SW480 (cell line): ENCODE data around the gene DYRK3.

ENCODE experiments used
- DNase-seq: peaks from one replicate; pipeline ENCODE4 v3.0.0-alpha.2; 2016; ENCODE audit warnings: low spot score

The DYRK3 gene

GRCh38 chr1:206684003-206684402 is 48.7 kb downstream of the DYRK3 start:
- no peak for DNase-seq

GRCh38 chr1:206684478-206685333 is 49.4 kb downstream of the DYRK3 start, which contains the start of gene MAPKAPK2:
TSS of gene MAPKAPK2 (plus strand) at chr1:206684905. CDS start at chr1:206685230, 325 bp downstream.
- peak; percentile 67 for DNase-seq

GRCh38 chr1:206685334-206685768 is 50.0 kb downstream of the DYRK3 start:
- DNase-seq = peak; percentile 60

GRCh38 chr1:206685769-206686477 is 50.6 kb downstream of the DYRK3 start:
- DNase-seq = peak; percentile 67

GRCh38 chr1:206686478-206687249 is 51.3 kb downstream of the DYRK3 start:
- DNase-seq = no peak

- no peak for DNase-seq
These were observed 52.0 kb downstream of the DYRK3 start for GRCh38 chr1:206687251-206687914.

- DNase-seq = no peak
These were observed 52.6 kb downstream of the DYRK3 start for GRCh38 chr1:206687915-206688442.

GRCh38 chr1:206690516-206690915 is 55.2 kb downstream of the DYRK3 start:
- no peak for DNase-seq

- DNase-seq = no peak
These were observed 56.3 kb downstream of the DYRK3 start for GRCh38 chr1:206691604-206692003.

- DNase-seq = no peak
These were observed 57.7 kb downstream of the DYRK3 start for GRCh38 chr1:206693029-206693428.

GRCh38 chr1:206693592-206693991 is 58.3 kb downstream of the DYRK3 start:
- no peak for DNase-seq

GRCh38 chr1:206694171-206695124 is 59.1 kb downstream of the DYRK3 start:
- no peak for DNase-seq

GRCh38 chr1:206695733-206696132 is 60.4 kb downstream of the DYRK3 start:
- no peak for DNase-seq

- no peak for DNase-seq
These were observed 61.7 kb downstream of the DYRK3 start for GRCh38 chr1:206696812-206697585.

GRCh38 chr1:206698011-206698410 is 62.7 kb downstream of the DYRK3 start:
- no peak for DNase-seq
